AG04449 (cell line): ENCODE data around the gene SETD2.

Source experiments
- CTCF ChIA-PET: fragments of 350-600 bp; formaldehyde crosslinking; extraction: SDS; loops from one replicate; lab custom pipeline; 2021; ENCODE audit warnings: antibody characterized with exemption; lab: Yijun Ruan, JAX
- POLR2A ChIA-PET: fragments of 400-600, 350-600 bp; formaldehyde crosslinking; extraction: SDS; loops from one replicate; lab custom pipeline; 2020; ENCODE audit warnings: antibody characterized with exemption, inconsistent platforms; lab: Yijun Ruan, JAX
- DNase-seq: peaks from one replicate; pipeline ENCODE4 v3.0.0-alpha.2; 2010; ENCODE audit warnings: low read depth, low spot score
- H3K4me3 ChIP-seq: 2 replicates; pipeline ENCODE4 v1.5.1; 2011; ENCODE audit warnings: low read depth, mild to moderate bottlenecking, control low read depth, low read length
- CTCF ChIP-seq: IDR thresholded peaks from one replicate; pipeline ENCODE4 v1.5.1; 2011; ENCODE audit warnings: mild to moderate bottlenecking, moderate library complexity, low read length, control low read depth, inconsistent platforms; ENCODE audit not compliant: insufficient read depth; ENCODE audit errors: missing control alignments

SETD2 gene

GRCh38 chr3:46993292-46993691, 170.6 kb downstream of the SETD2 start:
- no peak for TF ChIP-seq CTCF
- CTCF ChIA-PET, result interaction anchor here (1.0 to 1.2 kb wide), 2 partner anchors 11 to 70 kb away, joined by 3 read pairs; no protein-coding TSS in a partner anchor
- POLR2A ChIA-PET, result no interaction called here

DNA sequence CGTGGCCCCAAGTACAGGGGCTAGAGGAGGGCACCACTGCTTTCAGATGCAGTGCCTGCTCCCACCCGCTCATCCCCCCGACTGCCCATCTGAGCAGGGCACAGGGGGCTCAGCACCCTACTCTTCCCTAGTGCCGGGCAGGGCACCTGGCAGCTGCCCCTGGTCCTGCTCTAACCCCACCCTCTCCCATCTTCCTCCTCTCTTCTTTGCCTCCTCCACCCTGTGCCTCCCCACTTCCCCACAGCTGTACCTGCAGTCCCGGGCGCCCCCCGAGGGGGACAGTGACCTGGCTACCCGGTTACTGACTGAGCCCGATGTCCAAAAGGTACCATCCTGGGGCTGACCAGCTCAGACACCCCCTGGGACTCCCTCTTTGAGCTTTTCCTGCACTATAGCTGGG, 171.7 kb downstream of the SETD2 start:
- no peak for DNase-seq
- CTCF ChIA-PET, result interaction anchor here (1.2 to 1.9 kb wide), 2 partner anchors 10 to 69 kb away, joined by 3 to 7 read pairs; no protein-coding TSS in a partner anchor
- no peak for TF ChIP-seq CTCF
- no peak overlapping the region for H3K4me3 ChIP-seq
- POLR2A ChIA-PET, result no interaction called here

More at GRCh38 chr3:46993292-46993691, 170.6 kb downstream of the SETD2 start:
- H3K4me3 ChIP-seq, result no peak overlapping the region
- no peak for DNase-seq

DNA sequence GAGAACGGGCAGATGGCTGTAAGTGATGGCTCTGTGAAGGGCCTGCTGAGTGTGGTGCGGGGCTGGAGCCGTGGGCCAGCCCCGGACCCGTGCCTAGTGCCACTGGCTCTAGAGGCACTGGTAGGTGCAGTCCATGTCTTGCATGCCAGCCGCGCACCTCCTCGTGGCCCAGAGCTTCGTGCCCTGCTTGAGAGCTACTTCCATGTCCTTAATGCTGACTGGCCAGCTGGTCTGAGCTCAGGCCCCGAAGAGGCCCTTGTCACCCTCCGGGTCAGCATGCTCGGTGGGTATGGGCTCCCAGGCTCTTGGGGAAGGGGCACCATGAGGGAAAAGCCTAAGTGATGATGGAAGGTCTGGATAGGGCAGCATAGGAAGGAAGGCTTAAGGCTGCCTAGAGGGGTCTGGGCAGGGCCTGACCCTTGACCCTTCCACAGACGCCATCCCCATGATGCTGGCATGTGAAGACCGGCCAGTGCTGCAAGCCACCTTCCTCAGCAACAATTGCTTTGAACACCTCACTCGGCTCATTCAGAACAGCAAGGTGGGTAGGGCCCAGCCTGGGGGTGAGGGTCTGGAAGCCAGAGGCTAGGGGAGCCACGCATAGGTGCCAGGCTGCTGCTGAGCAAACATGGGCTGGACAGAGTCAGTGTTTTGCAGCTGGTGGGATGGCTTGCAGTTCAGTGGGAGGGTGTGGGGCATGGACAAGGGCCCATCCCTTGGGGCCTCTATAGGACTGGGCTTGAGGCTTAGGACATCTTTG, 172.3 kb downstream of the SETD2 start:
- ChIA-PET POLR2A (no interaction called here), CTCF (interaction anchor here (0.9 to 1.9 kb wide), 3 partner anchors 9 to 68 kb away, joined by 3 to 7 read pairs (median 3); no protein-coding TSS in a partner anchor)
- DNase-seq, result no peak
- no peak for TF ChIP-seq CTCF
- no peak overlapping the region for H3K4me3 ChIP-seq

DNA sequence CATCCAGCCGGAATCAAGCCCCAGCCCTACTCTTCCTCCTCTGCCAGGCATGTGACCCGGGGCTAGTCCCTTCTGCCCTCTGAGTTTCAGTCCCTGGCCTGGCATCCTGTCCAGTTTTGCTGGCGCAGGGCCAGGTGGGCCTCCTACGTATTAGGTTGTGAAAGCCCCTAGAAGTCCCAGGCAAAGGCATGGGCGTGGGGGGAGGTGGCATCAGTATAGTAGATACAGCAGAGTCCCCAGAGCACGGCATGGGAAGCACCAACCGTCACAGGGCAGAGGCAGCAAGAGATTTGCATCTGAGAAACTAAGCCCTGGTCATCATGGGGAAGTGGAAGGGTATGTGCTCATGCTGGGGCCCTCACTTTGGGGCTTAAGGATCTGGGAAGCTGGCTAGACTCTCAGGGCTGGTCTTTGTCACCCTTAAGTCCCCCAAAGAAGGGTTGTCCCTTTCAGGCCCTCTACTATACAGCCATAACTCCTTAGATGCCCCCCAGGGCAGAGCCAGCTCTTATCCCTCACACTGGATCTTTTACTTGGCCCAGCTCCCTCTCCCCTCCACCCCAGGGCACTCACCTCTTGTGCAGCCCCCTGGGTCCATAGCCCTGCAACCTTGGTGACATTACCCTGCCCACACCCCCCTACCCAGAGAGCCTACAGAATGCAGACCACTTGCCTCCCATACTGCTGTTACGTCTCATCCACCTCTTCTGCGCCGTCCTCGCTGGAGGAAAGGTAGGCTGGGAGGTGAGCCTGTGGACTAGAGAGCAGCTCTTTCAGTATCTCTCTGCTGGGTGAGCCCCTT, 173.1 kb downstream of the SETD2 start:
- POLR2A ChIA-PET, result no interaction called here

GRCh38 chr3:46989146-46989810, 174.6 kb downstream of the SETD2 start:
- CTCF ChIA-PET, result no interaction called here
- H3K4me3 ChIP-seq, result no peak overlapping the region
- no peak for DNase-seq
- POLR2A ChIA-PET, result no interaction called here
- TF ChIP-seq CTCF, result no peak

More for the DNA sequence above, 173.1 kb downstream of the SETD2 start:
- CTCF ChIA-PET, result interaction anchor here (0.9 to 1.9 kb wide), 2 partner anchors 9 to 68 kb away, joined by 3 to 7 read pairs; no protein-coding TSS in a partner anchor
- TF ChIP-seq CTCF, result no peak
- no peak overlapping the region for H3K4me3 ChIP-seq
- no peak for DNase-seq

DNA sequence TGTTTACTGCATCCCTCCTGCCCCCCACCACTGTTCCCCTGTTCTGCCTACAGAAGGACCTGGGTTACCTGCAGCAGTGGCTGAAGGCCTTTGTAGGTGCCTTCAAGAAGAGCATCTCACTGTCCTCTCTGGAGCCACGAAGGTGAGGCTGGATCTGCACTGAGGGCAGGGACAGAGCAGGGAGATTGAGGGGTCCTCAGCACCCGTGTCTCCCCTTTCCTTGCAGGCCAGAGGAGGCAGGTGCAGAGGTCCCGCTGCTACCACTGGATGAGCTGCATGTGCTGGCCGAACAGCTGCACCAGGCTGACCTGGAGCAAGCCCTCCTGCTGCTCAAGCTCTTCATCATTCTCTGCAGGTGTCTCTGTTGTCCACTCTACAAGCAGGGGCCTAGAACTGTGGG, 175.3 kb downstream of the SETD2 start:
- TF ChIP-seq CTCF, result no peak
- ChIA-PET CTCF (no interaction called here), POLR2A (no interaction called here)
- no peak for DNase-seq
- no peak overlapping the region for H3K4me3 ChIP-seq
